Caco-2 (cell line): Measurements from ENCODE around the gene TCF3. TPM values are rescaled to one million over a fixed set of nuclear protein-coding genes. Genes with fewer than 3 reads are reported as not detected.

ENCODE experiments used
- BruUV-seq: library from RNA; stranded (reverse); fragments of 400-500 nt; replicated peaks from 2 replicates; lab custom pipeline; 2021; lab: Mats Ljungman, UMichigan
- CTCF ChIA-PET: fragments of 300-600 bp; sonication (Branson Sonifier 250); formaldehyde crosslinking; loops from one replicate; lab custom pipeline; 2022; ENCODE audit warnings: antibody characterized with exemption; lab: Charles Lee
- POLR2A ChIA-PET: fragments of 300-600 bp; sonication (Branson Sonifier 250); formaldehyde crosslinking; loops from one replicate; lab custom pipeline; 2022; ENCODE audit warnings: antibody characterized with exemption; lab: Charles Lee
- DNase-seq, 2 experiments: peaks; one replicate each; pipeline versions ENCODE4 v3.0.0 to v3.0.0-alpha.2; 2020 to 2022
- H3K27me3 ChIP-seq: replicated peaks from 2 replicates; pipeline ENCODE4 v1.6.0; 2011; ENCODE audit warnings: low read length; ENCODE audit not compliant: control insufficient read depth, insufficient read depth
- H3K36me3 ChIP-seq: 2 replicates; pipeline ENCODE4 v1.5.1; 2011; ENCODE audit warnings: low read length; ENCODE audit not compliant: control insufficient read depth, insufficient read depth
- H3K4me1 ChIP-seq: fragments of 250-450 bp; sonication (Bioruptor Pico); 2 replicates; pipeline ENCODE4 v1.5.1; 2020; ENCODE audit warnings: mild to moderate bottlenecking
- H3K4me3 ChIP-seq: 2 replicates; pipeline ENCODE4 v1.5.1; 2011; ENCODE audit warnings: low read depth, mild to moderate bottlenecking, control low read depth, low read length
- H3K9me3 ChIP-seq: fragments of 250-450 bp; sonication (Bioruptor Pico); 2 replicates; pipeline ENCODE4 v1.5.1; 2020; ENCODE audit warnings: mild to moderate bottlenecking, moderate library complexity
- H3K27ac Mint-ChIP-seq: one replicate; pipeline ENCODE4 v1.8.0; 2022; ENCODE audit warnings: mixed read lengths; ENCODE audit not compliant: unreplicated experiment
- H3K27me3 Mint-ChIP-seq: one replicate; pipeline ENCODE4 v1.8.0; 2022; ENCODE audit warnings: mixed read lengths; ENCODE audit not compliant: insufficient read depth, unreplicated experiment
- H3K36me3 Mint-ChIP-seq: one replicate; pipeline ENCODE4 v1.8.0; 2022; ENCODE audit warnings: mild to moderate bottlenecking, mixed read lengths; ENCODE audit not compliant: insufficient read depth, unreplicated experiment
- H3K4me1 Mint-ChIP-seq: one replicate; pipeline ENCODE4 v1.8.0; 2022; ENCODE audit warnings: low read depth, mixed read lengths; ENCODE audit not compliant: unreplicated experiment
- H3K4me3 Mint-ChIP-seq: one replicate; pipeline ENCODE4 v1.8.0; 2022; ENCODE audit warnings: mild to moderate bottlenecking, moderate library complexity, mixed read lengths; ENCODE audit not compliant: unreplicated experiment
- H3K9me3 Mint-ChIP-seq: one replicate; pipeline ENCODE4 v1.8.0; 2022; ENCODE audit warnings: mixed read lengths; ENCODE audit not compliant: unreplicated experiment
- intact Hi-C: fragments of 100-400 bp; cut with micrococcal nuclease; formaldehyde crosslinking; loops from one replicate; pipeline ENCODE4 v1.10.0; 2022; ENCODE audit not compliant: unreplicated experiment
- total RNA-seq: library from RNA; stranded (reverse); gene quantifications from 2 replicates; pipeline ENCODE4 v1.2.3, GENCODE V29; 2022
- TF ChIP-seq, protein P1 (sequence below), 2 experiments: fragments of 200-600 bp in 1 of 2; IDR thresholded peaks; 1 replicate in 1 of 2; 2 replicates in 1 of 2; pipeline versions ENCODE4 v1.5.1 to v1.8.0; 2011 to 2022; ENCODE audit warnings: antibody characterized with exemption in 1 of 2, control low read depth in 1 of 2, inconsistent platforms in 1 of 2, low read depth in 1 of 2, low read length in 1 of 2, mild to moderate bottlenecking in 1 of 2, moderate library complexity in 1 of 2; ENCODE audit not compliant: insufficient read depth in 1 of 2, severe bottlenecking in 1 of 2, unreplicated experiment in 1 of 2

Gene TCF3
- total RNA-seq, 1 experiment from 2014 or later: 147 TPM

- Mint-ChIP-seq H3K36me3 (peaks cover 75% of the 10 kb centered on the region), H3K4me3 (no peak overlapping the region), H3K9me3 (no peaks in the 10 kb centered on the region), H3K4me1 (no peaks in the 10 kb centered on the region), H3K27ac (no peak overlapping the region), H3K27me3 (no peaks in the 10 kb centered on the region)
- TF ChIP-seq, protein P1, sequence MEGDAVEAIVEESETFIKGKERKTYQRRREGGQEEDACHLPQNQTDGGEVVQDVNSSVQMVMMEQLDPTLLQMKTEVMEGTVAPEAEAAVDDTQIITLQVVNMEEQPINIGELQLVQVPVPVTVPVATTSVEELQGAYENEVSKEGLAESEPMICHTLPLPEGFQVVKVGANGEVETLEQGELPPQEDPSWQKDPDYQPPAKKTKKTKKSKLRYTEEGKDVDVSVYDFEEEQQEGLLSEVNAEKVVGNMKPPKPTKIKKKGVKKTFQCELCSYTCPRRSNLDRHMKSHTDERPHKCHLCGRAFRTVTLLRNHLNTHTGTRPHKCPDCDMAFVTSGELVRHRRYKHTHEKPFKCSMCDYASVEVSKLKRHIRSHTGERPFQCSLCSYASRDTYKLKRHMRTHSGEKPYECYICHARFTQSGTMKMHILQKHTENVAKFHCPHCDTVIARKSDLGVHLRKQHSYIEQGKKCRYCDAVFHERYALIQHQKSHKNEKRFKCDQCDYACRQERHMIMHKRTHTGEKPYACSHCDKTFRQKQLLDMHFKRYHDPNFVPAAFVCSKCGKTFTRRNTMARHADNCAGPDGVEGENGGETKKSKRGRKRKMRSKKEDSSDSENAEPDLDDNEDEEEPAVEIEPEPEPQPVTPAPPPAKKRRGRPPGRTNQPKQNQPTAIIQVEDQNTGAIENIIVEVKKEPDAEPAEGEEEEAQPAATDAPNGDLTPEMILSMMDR (IDR thresholded peaks at IDR 0.05; ENCODE audit: insufficient read depth in 1 of 2, low read depth in 1 of 2, low read length in 1 of 2, severe bottlenecking in 1 of 2, unreplicated experiment in 1 of 2): no peak
- H3K27me3 ChIP-seq: no peaks in the 10 kb centered on the region
- H3K36me3 ChIP-seq: no peaks in the 10 kb centered on the region; the same call in none of the 2 replicates
- DNase-seq: no peak
- intact Hi-C loops: no loop called here
- no peak overlapping the region for H3K4me3 ChIP-seq
- H3K4me1 ChIP-seq: no peaks in the 10 kb centered on the region
- no TSS peak for BruUV-seq
- POLR2A ChIA-PET: no interaction called here
- no peaks in the 10 kb centered on the region for H3K9me3 ChIP-seq
- CTCF ChIA-PET: no interaction called here
These were observed 37.2 kb downstream of the TCF3 start for GRCh38 chr19:1615156-1615765.

DNA sequence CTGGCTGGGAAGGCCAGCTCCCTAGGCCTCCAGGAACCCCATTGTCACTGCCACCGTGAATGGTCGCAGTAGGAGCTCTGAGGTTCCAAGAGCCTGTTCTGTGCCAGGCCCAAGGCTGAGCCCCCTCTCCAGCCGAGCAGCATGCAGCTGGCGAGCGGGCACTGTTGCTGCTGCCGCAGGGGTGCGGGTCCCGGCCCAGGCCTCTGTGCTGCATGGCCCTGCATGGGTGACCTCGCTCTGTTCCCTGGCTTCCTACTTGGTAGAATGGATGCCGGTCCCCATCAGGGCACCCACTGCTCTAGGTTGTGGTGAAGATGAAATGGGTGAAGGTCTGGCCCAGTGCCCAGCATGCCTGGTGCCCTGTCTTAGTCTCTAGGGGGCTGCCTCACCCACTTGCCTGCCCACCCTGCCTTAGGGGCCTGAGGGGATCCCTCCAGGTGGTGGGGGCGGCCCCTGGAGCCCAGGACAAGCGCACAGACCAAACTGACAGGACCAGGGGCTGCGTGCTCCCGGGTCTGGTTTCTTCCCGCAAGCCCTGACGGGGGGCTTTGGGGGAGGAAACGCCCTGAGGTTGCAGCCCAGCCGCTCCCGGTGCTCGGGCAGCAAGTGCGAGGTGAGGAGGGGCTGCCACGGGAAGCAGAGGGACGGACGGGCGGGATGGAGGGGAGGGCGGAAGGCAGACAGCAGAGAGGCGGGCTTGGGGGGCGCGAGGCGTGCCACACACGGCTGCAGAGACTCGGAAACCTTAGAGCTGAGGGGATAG lies 38.4 kb downstream of the TCF3 start:
- TF ChIP-seq, protein P1 (IDR thresholded peaks at IDR 0.05; ENCODE audit: insufficient read depth in 1 of 2, low read depth in 1 of 2, low read length in 1 of 2, severe bottlenecking in 1 of 2, unreplicated experiment in 1 of 2): no peak
- H3K9me3 ChIP-seq: no peaks in the 10 kb centered on the region
- no peak overlapping the region for H3K4me3 ChIP-seq
- no peaks in the 10 kb centered on the region for H3K4me1 ChIP-seq
- peaks cover 2% of the 10 kb centered on the region for H3K36me3 ChIP-seq
- Mint-ChIP-seq H3K27ac (no peak overlapping the region), H3K4me3 (no peak overlapping the region), H3K4me1 (no peaks in the 10 kb centered on the region), H3K9me3 (no peaks in the 10 kb centered on the region), H3K27me3 (no peaks in the 10 kb centered on the region), H3K36me3 (peaks cover 72% of the 10 kb centered on the region)
- H3K27me3 ChIP-seq: no peaks in the 10 kb centered on the region
- no peak for DNase-seq
- intact Hi-C loops: no loop called here
- CTCF ChIA-PET: no interaction called here
- POLR2A ChIA-PET: interaction anchor here (0.5 kb wide), 1 partner anchor 48 kb away, joined by 7 read pairs; no protein-coding TSS in a partner anchor
- no TSS peak for BruUV-seq

GRCh38 chr19:1613146-1613545 lies 39.3 kb downstream of the TCF3 start:
- Mint-ChIP-seq H3K36me3 (peaks cover 70% of the 10 kb centered on the region), H3K9me3 (no peaks in the 10 kb centered on the region), H3K4me1 (no peaks in the 10 kb centered on the region), H3K27me3 (no peaks in the 10 kb centered on the region), H3K27ac (no peak overlapping the region), H3K4me3 (no peak overlapping the region)
- Histone ChIP-seq H3K36me3 (peaks cover 2% of the 10 kb centered on the region), H3K4me1 (no peaks in the 10 kb centered on the region), H3K9me3 (no peaks in the 10 kb centered on the region), H3K27me3 (no peaks in the 10 kb centered on the region), H3K4me3 (no peak overlapping the region)
- TF ChIP-seq, protein P1 (IDR thresholded peaks at IDR 0.05; ENCODE audit: insufficient read depth in 1 of 2, low read depth in 1 of 2, low read length in 1 of 2, severe bottlenecking in 1 of 2, unreplicated experiment in 1 of 2): no peak
- intact Hi-C loops: no loop called here
- BruUV-seq: no TSS peak
- POLR2A ChIA-PET: no interaction called here
- DNase-seq: no peak
- CTCF ChIA-PET: no interaction called here
